T-helper 2 cell treated with Interferon-gamma antibody and Interleukin-4, amounts not matched to agents 100 ng/mL and 5 ng/mL, for 36 hours (primary cell): ENCODE measurements around the gene SLC36A1. TPM values are rescaled to one million over a fixed set of nuclear protein-coding genes. Genes with fewer than 3 reads are reported as not detected.

Experiments
- intact Hi-C: fragments of 100-400 bp; cut with micrococcal nuclease; formaldehyde crosslinking; loops from one replicate; pipeline ENCODE4 v1.15.1; 2023
- total RNA-seq: library from RNA; stranded (reverse); gene quantifications from 2 replicates; pipeline ENCODE4 v1.2.3, GENCODE V29; 2022

Gene SLC36A1
- total RNA-seq, 1 donor from 2014 or later, result 6.9 TPM

GRCh38 chr5:151531581-151531980 is 84.2 kb downstream of the SLC36A1 start:
- intact Hi-C loops, result no loop called here

DNA sequence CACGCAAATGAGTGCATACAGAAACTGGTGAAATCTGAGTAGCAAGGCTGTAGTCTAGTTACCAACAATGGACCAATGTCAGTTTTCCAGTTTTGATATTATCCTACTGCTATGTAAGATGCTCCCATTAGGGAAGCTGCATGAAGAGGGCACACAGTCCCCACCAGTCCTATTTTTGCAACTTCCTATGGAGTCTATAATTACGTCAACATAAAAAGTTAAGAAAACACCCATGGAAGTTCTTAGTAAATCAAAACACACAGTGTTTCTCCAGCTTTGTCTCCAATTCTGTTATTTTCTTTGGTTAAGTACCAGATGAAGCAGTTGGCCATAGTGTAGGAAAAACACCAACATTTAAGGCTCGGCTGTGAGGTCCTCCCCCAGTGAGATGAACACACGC is 85.0 kb downstream of the SLC36A1 start:
- intact Hi-C loops, result no loop called here

DNA sequence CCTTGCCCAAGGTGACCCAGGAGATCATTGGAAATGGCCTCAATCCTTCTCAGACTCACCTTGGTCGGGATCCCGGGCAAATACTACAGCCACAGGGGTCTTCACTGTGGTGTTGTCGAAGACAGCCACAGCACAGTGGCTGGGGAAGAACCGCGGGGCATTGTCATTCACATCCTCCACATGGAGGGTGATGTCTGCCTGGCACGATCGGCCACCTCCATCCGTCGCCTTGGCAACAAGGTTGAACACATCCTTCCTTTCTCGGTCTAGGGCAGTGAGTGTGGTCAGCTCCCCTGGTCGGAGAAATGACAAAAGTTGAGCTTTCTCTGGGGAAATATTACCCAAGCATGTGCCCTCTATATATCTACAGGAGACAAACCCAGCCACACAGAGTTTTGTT is 86.9 kb downstream of the SLC36A1 start:
- intact Hi-C loops, result no loop called here

DNA sequence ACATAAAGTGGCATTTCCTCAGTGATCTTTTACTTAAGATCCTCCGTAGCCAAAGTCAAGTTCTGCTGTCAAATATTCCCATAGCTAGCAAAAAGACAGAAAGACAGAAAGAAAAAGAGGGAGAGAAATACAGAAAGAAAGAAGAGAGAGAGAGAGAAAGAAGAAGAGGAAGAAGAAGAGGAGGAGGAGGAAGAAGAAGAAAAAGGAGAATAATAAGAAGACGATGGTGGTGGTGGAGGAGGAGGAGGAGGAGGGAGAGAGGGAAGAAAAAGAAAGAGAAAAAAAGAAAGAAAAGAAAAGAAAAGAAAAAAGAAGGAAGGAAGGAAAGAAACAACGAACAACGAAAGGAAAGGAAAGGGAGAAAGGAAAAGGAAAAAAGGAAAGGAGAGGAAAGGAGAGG is 89.6 kb downstream of the SLC36A1 start:
- intact Hi-C loops, result no loop called here

- intact Hi-C loops, result no loop called here
Observed at GRCh38 chr5:151541571-151541970, 94.2 kb downstream of the SLC36A1 start.

Other genes with a start within 250 kb of the SLC36A1 start
- gene CCDC69, start 223.5 kb upstream of the SLC36A1 start, total RNA-seq, result 63.5 and 64.9 TPM in 2 replicates
- 23.3 and 31.3 TPM in 2 replicates for gene GM2A, start 194.4 kb upstream of the SLC36A1 start, total RNA-seq
- gene SLC36A3, start 143.8 kb upstream of the SLC36A1 start, total RNA-seq, result not detected in 2 replicates
- not detected in 2 replicates for gene SLC36A2, start 100.0 kb upstream of the SLC36A1 start, total RNA-seq
- not detected in 2 replicates for gene FAT2, start 143.7 kb downstream of the SLC36A1 start, total RNA-seq
- 0.34 TPM in 1 of 2 replicates, not detected in the other for gene SPARC, start 239.3 kb downstream of the SLC36A1 start, total RNA-seq